Activated CD8-positive, alpha-beta T cell treated with anti-CD3 and anti-CD28 coated beads, Interleukin-2, amount 10 ng/mL, durations not matched to agents 7 days and 5 days (primary cell): Measurements from ENCODE around the gene PHETA1. TPM values are rescaled to one million over a fixed set of nuclear protein-coding genes. Genes with fewer than 3 reads are reported as not detected.

Experiments used
- ATAC-seq: fragments of 150-1000 bp; cut with Tn5 transposase; one replicate; pipeline ENCODE4 v1.10.0; 2021; ENCODE audit warnings: moderate library complexity
- CTCF ChIA-PET: fragments of 350-600 bp; sonication (Branson Sonifier 250); formaldehyde crosslinking; loops from one replicate; lab custom pipeline; 2021; ENCODE audit warnings: antibody characterized with exemption; lab: Charles Lee
- POLR2A ChIA-PET: fragments of 350-600 bp; sonication (Branson Sonifier 250); formaldehyde crosslinking; loops from one replicate; lab custom pipeline; 2021; ENCODE audit warnings: antibody characterized with exemption; lab: Charles Lee
- DNase-seq: peaks from one replicate; pipeline ENCODE4 v3.0.0-alpha.2; 2020
- H3K27ac Mint-ChIP-seq: one replicate; pipeline ENCODE4 v1.8.0; 2021; ENCODE audit warnings: mild to moderate bottlenecking, mixed read lengths
- H3K27me3 Mint-ChIP-seq: one replicate; pipeline ENCODE4 v1.8.0; 2021; ENCODE audit warnings: low read depth, mixed read lengths
- H3K36me3 Mint-ChIP-seq: one replicate; pipeline ENCODE4 v1.8.0; 2021; ENCODE audit warnings: low read depth, mixed read lengths
- H3K4me1 Mint-ChIP-seq: one replicate; pipeline ENCODE4 v1.8.0; 2021; ENCODE audit warnings: low read depth, mixed read lengths
- H3K4me3 Mint-ChIP-seq: one replicate; pipeline ENCODE4 v1.8.0; 2021; ENCODE audit warnings: mild to moderate bottlenecking, mixed read lengths
- H3K9me3 Mint-ChIP-seq: one replicate; pipeline ENCODE4 v1.8.0; 2022; ENCODE audit warnings: mixed read lengths; ENCODE audit not compliant: insufficient read depth
- total RNA-seq, 2 experiments: library from RNA; stranded (reverse); gene quantifications; one replicate each; pipeline ENCODE4 v1.2.3, GENCODE V29; 2021

The PHETA1 gene
- total RNA-seq, 2 experiments from 2014 or later = 1.1 to 1.7 TPM

DNA sequence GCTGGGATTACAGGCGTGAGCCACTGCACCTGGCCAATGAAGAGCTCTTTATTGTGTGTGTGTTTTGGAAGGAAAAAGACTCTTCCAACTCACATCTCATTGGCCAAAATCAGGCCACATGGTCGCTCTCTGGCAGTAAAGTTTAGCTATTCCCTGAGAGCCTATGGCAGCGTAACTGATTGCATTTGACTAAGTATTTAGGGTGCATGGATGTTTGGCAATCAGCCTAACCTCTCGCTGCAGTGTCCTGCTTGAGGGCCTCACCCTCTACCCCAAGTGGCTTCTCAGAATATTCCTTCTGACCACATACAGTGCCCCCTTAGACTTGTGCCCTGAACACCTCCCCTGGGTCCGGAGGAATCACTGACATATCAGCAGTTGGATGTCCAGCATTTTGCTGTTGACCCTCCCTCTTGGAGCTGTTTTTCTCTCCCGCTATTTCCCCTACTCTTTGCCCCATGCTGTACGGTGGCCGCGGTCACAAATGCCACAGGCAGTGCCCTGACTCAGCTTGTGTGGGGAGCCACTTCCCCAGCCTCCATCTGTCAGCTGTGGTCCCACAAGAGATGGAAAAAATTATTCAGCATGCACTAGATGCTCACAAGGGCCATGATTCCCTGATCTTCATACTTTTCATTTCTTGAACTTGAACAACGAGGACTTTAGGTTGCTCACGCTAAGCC is 9.5 kb downstream of the PHETA1 start:
- CTCF ChIA-PET = interaction anchor here (0.6 to 1.4 kb wide), 4 partner anchors 37 to 473 kb away, joined by 3 to 5 read pairs (median 3); no protein-coding TSS in a partner anchor
- H3K36me3 Mint-ChIP-seq = no peaks in the 10 kb centered on the region
- ATAC-seq (peak; percentile 72), DNase-seq (peak; percentile 64)
- no peaks in the 10 kb centered on the region for H3K9me3 Mint-ChIP-seq
- peaks cover 16% of the 10 kb centered on the region for H3K4me1 Mint-ChIP-seq
- peaks cover 11% of the 10 kb centered on the region for H3K27me3 Mint-ChIP-seq
- H3K4me3 Mint-ChIP-seq = no peak overlapping the region
- POLR2A ChIA-PET = no interaction called here
- H3K27ac Mint-ChIP-seq = peak overlapping the region; percentile 24

DNA sequence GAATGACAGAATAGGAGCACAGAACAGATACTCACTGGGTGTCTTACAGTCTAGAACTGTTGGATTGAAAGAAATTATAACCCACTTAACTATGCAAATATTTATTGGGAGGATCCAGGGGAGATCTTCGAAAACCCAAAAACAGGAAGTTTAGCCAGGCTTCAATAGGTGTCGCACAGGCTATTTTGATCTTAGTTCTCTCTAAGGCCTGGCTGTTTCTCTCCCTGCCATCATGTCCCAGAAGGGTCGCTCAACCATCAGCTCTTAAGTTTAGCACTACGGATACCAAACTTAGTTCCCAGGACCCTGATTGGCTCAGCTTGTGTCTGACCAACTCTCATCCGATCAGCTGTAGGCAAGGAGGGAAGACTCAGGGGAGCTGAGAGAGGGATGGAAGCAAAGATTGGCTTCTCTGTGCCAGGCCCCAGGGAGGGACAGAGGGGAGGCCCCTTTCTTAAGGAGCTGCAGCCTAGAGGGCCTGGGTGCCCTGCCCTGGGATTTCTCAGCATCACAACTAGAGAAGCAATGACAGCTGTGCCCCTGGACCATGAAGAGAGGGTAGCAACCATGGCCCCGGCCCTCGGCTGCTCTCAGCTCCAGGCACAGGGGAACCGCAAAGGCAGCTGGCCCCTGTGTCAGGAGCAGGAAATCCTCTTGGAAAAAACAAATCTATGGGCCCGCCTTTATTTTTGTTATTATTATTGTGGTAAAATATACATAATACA is 13.5 kb downstream of the PHETA1 start:
- no peak for ATAC-seq
- ChIA-PET CTCF (no interaction called here), POLR2A (no interaction called here)
- DNase-seq = no peak
- Mint-ChIP-seq H3K27me3 (peaks cover 10% of the 10 kb centered on the region), H3K9me3 (no peaks in the 10 kb centered on the region), H3K4me1 (peaks cover 12% of the 10 kb centered on the region), H3K27ac (no peak overlapping the region), H3K36me3 (no peaks in the 10 kb centered on the region), H3K4me3 (no peak overlapping the region)

DNA sequence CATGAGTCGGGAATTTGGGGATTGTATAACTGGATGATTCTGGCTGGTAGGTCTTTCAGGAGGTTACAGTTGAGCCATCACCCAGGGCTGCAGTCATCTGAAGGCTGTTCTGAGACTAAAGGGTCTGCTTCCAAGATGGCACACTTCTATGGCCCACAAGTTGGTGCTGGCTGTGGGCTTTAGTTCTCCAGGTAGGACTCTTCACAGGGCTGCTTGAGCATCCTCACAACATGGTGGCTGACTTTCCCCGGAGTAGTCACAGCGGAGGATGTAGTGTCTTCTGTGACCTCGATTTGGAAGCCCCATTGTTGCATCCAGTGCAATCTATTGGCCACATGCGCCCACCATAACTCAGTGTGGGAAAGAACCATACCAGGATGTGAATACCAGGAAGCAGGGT is 14.4 kb downstream of the PHETA1 start:
- Mint-ChIP-seq H3K27me3 (peaks cover 2% of the 10 kb centered on the region), H3K4me3 (no peak overlapping the region), H3K9me3 (peaks cover 3% of the 10 kb centered on the region), H3K36me3 (no peaks in the 10 kb centered on the region), H3K4me1 (peaks cover 3% of the 10 kb centered on the region), H3K27ac (no peak overlapping the region)
- ChIA-PET POLR2A (no interaction called here), CTCF (no interaction called here)
- DNase-seq = no peak
- ATAC-seq = no peak

DNA sequence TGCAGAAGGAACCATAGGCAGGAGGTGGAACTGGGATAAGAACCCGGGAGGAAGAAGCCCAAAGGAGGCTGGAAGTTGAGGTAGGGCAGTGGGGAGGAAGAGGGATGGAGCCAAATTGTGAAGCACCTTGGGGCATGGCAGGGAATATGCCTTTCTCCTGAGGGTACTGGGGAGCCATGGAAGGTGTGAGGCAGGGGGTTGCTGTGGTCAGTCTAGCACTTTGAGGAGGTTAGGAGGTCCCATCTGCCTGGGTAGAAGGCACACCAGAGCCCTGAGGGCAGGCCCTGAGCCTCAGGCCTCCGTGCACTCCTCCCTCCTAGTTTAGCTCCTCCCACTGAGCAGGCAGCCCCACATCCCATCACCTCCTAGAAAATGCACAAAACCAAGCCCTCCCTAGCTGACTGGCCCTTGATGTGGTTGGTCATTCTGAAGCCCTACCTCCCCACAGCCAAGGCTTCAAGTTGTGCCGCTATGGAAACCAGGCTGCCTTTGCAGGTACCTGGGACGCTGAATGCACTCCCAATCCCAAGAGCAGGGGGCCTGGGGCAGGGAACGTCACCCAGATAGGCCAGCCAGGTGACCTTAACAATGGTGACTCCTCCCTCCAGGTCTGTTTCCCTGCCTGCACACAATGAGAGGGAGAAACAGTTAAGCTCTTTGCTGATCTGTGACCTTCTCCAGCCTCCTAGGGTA is 15.1 kb downstream of the PHETA1 start:
- ChIA-PET POLR2A (no interaction called here), CTCF (no interaction called here)
- DNase-seq (no peak), ATAC-seq (no peak)
- Mint-ChIP-seq H3K4me3 (no peak overlapping the region), H3K36me3 (no peaks in the 10 kb centered on the region), H3K9me3 (peaks cover 6% of the 10 kb centered on the region), H3K27me3 (no peaks in the 10 kb centered on the region), H3K4me1 (no peaks in the 10 kb centered on the region), H3K27ac (no peak overlapping the region)

DNA sequence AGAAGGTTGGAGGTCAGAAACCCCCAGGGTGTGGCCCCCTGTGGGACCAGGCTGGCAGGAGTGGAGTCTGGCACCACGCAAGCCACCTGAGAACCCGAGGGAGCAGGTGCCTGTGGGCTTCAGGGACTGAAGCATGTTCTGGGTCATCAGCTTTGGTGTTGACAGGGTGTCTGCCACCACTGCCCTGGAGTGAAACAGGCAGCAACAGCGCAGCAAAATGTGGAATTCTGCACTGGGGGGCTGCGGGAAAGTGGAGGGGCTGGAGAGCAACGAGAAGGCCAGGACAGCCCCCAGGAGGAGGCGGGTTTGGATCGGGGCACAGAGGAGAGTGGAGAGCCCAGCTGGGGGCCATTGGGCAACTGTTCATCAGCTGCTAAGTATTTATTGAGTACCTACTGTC is 15.9 kb downstream of the PHETA1 start:
- H3K4me3 Mint-ChIP-seq = no peak overlapping the region
- POLR2A ChIA-PET = no interaction called here
- H3K27ac Mint-ChIP-seq = no peak overlapping the region
- H3K4me1 Mint-ChIP-seq = no peaks in the 10 kb centered on the region
- CTCF ChIA-PET = no interaction called here
- no peak for DNase-seq
- H3K36me3 Mint-ChIP-seq = no peaks in the 10 kb centered on the region
- peaks cover 6% of the 10 kb centered on the region for H3K9me3 Mint-ChIP-seq
- no peaks in the 10 kb centered on the region for H3K27me3 Mint-ChIP-seq
- ATAC-seq = no peak

DNA sequence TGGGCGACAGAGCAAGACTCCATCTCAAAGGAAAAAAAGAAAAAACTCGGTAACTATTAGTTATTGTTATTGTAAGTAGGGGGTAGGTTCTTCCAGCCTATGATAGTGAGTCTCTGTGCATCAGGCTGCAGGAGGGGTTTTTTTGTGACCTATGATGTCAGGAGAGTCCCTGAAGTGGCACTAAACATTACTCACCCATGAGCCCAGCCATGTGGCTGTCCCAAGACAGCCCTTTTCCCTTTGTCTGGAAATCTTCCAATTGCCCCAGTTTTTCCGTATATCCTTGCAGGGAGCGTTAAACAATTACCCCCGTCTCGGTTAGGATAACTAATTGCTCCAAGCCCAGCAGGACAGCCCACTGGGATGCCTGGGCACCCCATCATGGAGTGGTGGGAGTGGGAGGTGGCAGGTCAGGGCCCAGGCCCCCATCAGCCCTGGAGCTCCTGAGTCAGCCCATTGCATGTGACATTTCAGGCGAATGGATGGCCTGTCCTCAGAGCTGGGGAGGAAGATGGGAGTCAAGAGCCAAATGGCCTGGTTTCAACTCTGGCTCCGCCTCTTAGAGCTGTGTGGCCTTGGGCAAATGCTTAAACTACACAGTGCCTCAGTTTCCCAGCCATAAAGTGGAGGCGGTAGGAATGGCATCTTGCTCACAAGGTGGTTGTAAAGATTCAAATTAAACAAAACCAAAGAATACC is 16.4 kb downstream of the PHETA1 start:
- no peaks in the 10 kb centered on the region for H3K27me3 Mint-ChIP-seq
- no peak overlapping the region for H3K4me3 Mint-ChIP-seq
- H3K9me3 Mint-ChIP-seq = peaks cover 6% of the 10 kb centered on the region
- no peak for ATAC-seq
- no peaks in the 10 kb centered on the region for H3K4me1 Mint-ChIP-seq
- ChIA-PET CTCF (no interaction called here), POLR2A (no interaction called here)
- DNase-seq = no peak
- no peak overlapping the region for H3K27ac Mint-ChIP-seq
- no peaks in the 10 kb centered on the region for H3K36me3 Mint-ChIP-seq

DNA sequence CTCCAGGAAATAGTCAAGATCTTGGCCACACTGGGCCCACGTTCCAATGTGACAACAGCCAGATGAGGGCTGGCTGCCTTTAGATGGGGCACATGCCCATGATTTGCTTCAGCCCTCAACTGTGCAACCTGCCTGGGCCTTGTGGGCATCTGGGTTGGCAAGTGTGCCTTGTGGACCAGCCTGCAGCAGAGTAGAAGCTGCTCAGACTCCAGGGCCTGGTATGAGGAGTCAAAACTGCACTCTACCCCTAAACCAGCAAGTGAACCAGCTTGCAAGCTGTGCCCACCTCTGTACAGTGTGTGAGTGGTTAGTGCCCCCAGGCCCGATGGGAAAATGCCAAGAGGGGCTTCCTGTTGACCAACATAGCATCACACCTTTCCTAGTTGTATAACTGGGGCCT is 17.9 kb downstream of the PHETA1 start:
- H3K9me3 Mint-ChIP-seq = peaks cover 6% of the 10 kb centered on the region
- H3K27ac Mint-ChIP-seq = no peak overlapping the region
- no peaks in the 10 kb centered on the region for H3K36me3 Mint-ChIP-seq
- no peak for ATAC-seq
- DNase-seq = no peak
- H3K27me3 Mint-ChIP-seq = no peaks in the 10 kb centered on the region
- ChIA-PET POLR2A (no interaction called here), CTCF (interaction anchor here (1.4 kb wide), 1 partner anchor 17 kb away, joined by 3 read pairs; no protein-coding TSS in a partner anchor)
- no peaks in the 10 kb centered on the region for H3K4me1 Mint-ChIP-seq
- no peak overlapping the region for H3K4me3 Mint-ChIP-seq

DNA sequence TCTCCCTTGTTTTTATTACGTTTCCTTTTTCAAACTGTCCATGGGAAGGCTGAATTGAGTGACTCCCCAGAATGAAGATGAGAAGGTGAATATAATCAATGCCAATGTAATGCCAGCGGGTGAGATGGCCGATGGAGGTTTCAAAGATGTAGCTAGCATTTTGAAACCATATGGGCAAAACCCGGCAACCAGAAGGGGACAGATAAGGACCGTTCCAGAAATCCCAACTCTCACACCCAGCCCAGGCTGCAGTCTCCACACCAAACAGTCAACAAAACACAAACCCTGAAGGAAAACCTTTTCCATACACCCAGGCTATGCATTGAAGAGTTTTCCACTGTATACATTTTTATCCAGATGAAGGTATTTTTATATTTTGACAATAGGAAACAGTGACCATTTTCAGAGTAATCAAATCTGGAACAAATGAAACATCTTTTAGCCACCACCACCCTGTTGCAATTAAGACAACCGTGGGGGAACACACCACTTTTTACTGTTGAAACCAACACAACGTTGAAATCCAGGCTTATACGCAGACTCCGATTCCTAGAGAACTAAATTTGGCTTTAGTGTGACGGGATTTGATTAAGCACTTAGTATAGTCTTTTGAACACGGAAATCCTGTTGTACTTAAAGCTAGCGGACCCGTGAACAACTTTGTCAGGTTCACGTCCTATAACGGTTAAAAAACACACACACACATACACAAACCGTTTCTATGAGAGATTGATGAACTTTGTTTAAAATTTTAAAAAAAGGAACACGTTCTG is 19.0 kb downstream of the PHETA1 start:
- H3K27ac Mint-ChIP-seq = no peak overlapping the region
- DNase-seq (no peak), ATAC-seq (no peak)
- H3K4me1 Mint-ChIP-seq = no peaks in the 10 kb centered on the region
- no peaks in the 10 kb centered on the region for H3K36me3 Mint-ChIP-seq
- no peaks in the 10 kb centered on the region for H3K27me3 Mint-ChIP-seq
- peaks cover 6% of the 10 kb centered on the region for H3K9me3 Mint-ChIP-seq
- ChIA-PET CTCF (interaction anchor here (1.4 to 1.5 kb wide), 2 partner anchors 18 to 47 kb away, joined by 3 to 4 read pairs; no protein-coding TSS in a partner anchor), POLR2A (no interaction called here)
- no peak overlapping the region for H3K4me3 Mint-ChIP-seq

DNA sequence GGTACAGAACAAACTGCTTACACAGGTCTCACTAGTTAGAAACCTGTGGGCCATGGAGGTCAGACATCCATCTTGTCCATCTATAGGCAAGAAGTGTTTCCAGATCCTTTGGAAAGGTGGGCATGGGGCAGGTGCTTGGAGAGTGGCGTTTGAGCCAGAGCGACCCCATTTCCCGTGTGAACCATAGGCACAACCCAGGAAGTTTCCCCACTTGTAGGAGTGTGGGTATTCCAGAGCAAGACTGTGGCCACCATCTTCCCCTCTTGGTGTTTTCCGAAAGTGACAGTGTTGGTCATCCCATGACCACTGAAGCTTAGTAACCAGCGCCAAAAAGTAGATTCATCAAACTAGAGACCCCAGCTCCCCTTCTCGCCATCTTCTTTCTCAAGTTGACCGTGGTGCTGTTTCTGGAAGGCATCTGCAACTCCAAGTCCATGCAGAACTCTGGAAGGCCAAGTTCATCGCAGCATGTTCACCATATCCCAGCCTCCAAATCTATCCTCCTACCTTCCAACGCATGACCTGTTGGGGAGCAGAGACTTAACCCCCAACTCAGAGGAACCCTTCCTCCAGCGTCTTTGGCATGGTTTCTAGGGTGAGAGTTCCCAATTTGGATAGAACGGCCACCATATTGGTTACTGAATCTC is 19.7 kb downstream of the PHETA1 start:
- Mint-ChIP-seq H3K36me3 (no peaks in the 10 kb centered on the region), H3K4me1 (no peaks in the 10 kb centered on the region), H3K27ac (no peak overlapping the region), H3K4me3 (no peak overlapping the region), H3K9me3 (peaks cover 6% of the 10 kb centered on the region), H3K27me3 (no peaks in the 10 kb centered on the region)
- CTCF ChIA-PET = interaction anchor here (1.5 kb wide), 1 partner anchor 48 kb away, joined by 4 read pairs; no protein-coding TSS in a partner anchor
- ATAC-seq (no peak), DNase-seq (no peak)
- POLR2A ChIA-PET = no interaction called here

DNA sequence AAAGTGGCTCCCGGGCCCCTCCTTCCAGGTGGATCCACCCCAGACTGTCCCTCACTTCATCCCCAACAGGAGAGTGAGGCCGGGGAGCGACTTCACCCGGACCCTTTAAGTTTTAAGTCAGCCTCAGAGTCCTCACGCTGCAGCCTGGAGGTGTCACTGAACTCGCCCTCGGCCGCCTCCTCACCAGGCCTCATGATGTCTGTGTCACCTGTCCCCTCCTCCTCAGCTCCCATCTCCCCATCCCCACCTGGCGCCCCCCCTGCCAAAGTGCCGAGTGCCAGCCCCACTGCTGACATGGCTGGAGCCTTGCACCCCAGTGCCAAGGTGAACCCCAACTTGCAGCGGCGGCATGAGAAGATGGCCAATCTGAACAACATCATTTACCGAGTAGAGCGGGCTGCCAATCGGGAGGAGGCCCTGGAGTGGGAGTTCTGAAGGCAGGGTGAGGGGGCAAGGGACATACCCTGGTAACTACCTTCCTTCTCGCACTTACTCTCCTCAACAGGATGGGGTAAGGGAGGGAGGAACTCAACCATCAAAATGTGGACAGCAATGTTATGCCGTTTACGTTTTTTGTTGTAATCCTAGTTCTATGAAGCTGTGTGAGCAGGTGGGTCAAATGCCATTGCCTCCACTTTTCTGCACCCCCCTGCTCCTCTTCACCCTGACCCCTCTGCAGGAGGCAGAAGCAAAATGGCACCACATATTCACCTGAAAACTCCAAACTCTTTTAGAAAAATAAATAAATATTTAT is 20.8 kb downstream of the PHETA1 start:
- POLR2A ChIA-PET = no interaction called here
- CTCF ChIA-PET = interaction anchor here (1.5 kb wide), 1 partner anchor 49 kb away, joined by 4 read pairs; no protein-coding TSS in a partner anchor
- Mint-ChIP-seq H3K4me1 (no peaks in the 10 kb centered on the region), H3K4me3 (no peak overlapping the region), H3K27ac (no peak overlapping the region), H3K27me3 (no peaks in the 10 kb centered on the region), H3K36me3 (no peaks in the 10 kb centered on the region), H3K9me3 (peaks cover 6% of the 10 kb centered on the region)
- DNase-seq = no peak
- ATAC-seq = no peak
